HCT116 (cell line): ENCODE measurements around the gene ATAT1. TPM values are rescaled to one million over a fixed set of nuclear protein-coding genes. Genes with fewer than 3 reads are reported as not detected.

Experiments used
- ATAC-seq: fragments of 200-7000 bp; cut with Tn5 transposase; 2 replicates; pipeline ENCODE4 v1.9.1; 2020; ENCODE audit warnings: mild to moderate bottlenecking, moderate library complexity
- BruUV-seq: library from RNA; stranded (reverse); fragments of 400-500 nt; replicated peaks from 2 replicates; lab custom pipeline; 2021; lab: Mats Ljungman, UMichigan
- CTCF ChIA-PET: fragments of 300-600 bp; sonication (Branson Sonifier 250); formaldehyde crosslinking; loops from one replicate; lab custom pipeline; 2021; ENCODE audit warnings: antibody characterized with exemption; lab: Charles Lee
- POLR2A ChIA-PET: fragments of 300-600, 350-600 bp; sonication (Branson Sonifier 250); formaldehyde crosslinking; loops from one replicate; lab custom pipeline; 2021; ENCODE audit warnings: antibody characterized with exemption; lab: Charles Lee
- RAD21 ChIA-PET, 2 experiments: fragments of 300-600 bp; sonication (Branson Sonifier 250); formaldehyde crosslinking; loops; one replicate each; lab custom pipeline; 2023; ENCODE audit warnings: low total read pairs in 2 of 2; ENCODE audit not compliant: uncharacterized antibody in 2 of 2, unreplicated experiment in 2 of 2, low non-redundant PET in 1 of 2; lab: Charles Lee
- DNase-seq: peaks from one replicate; pipeline ENCODE4 v3.0.0-alpha.2; 2010; ENCODE audit warnings: low read depth, low spot score
- H2AFZ ChIP-seq: fragments of 200-600 bp; shearing (Covaris generic), sonication (generic); 2 replicates; pipeline ENCODE4 v1.6.1; 2017; ENCODE audit warnings: low read depth, mixed run types, mixed read lengths, antibody characterized with exemption, low read length; ENCODE audit not compliant: poor library complexity, severe bottlenecking
- H3K27ac ChIP-seq: 2 replicates; pipeline ENCODE4 v1.5.1; 2012; ENCODE audit warnings: low read depth, low read length
- H3K27me3 ChIP-seq: fragments of 200-600 bp; sonication (generic); 2 replicates; pipeline ENCODE4 v1.6.1; 2016; ENCODE audit warnings: mixed run types, low read length, mixed read lengths; ENCODE audit not compliant: insufficient read depth
- H3K36me3 ChIP-seq, 2 experiments: fragments of 200-500 bp in 1 of 2; fragments of 200-600 bp in 1 of 2; sonication (Bioruptor generic) in 1 of 2; sonication (generic) in 1 of 2; 2 replicates each; pipeline versions ENCODE4 v1.5.1 to v1.6.1; 2014 to 2016; ENCODE audit warnings: low read length in 2 of 2, inconsistent platforms in 1 of 2, mixed read lengths in 1 of 2, mixed run types in 1 of 2; ENCODE audit not compliant: insufficient read depth in 2 of 2, control insufficient read depth in 1 of 2
- H3K4me1 ChIP-seq, 2 experiments: fragments of 200-600 bp in 1 of 2; sonication (generic) in 1 of 2; 2 replicates each; pipeline versions ENCODE4 v1.5.1 to v1.6.1; 2012 to 2017; ENCODE audit warnings: low read length in 2 of 2, inconsistent platforms in 1 of 2, mild to moderate bottlenecking in 1 of 2, mixed read lengths in 1 of 2, mixed run types in 1 of 2, moderate library complexity in 1 of 2; ENCODE audit not compliant: insufficient read depth in 2 of 2, control insufficient read depth in 1 of 2
- H3K4me2 ChIP-seq: fragments of 200-600 bp; sonication (generic); 2 replicates; pipeline ENCODE4 v1.6.1; 2017; ENCODE audit warnings: mixed run types, low read length, mixed read lengths
- H3K4me3 ChIP-seq, 2 experiments: fragments of 200-600 bp in 1 of 2; sonication (generic) in 1 of 2; replicated peaks in 1 of 2; 2 replicates each; pipeline ENCODE4 v1.5.1; 2011 to 2016; ENCODE audit warnings: low read length in 2 of 2, control low read depth in 1 of 2, low read depth in 1 of 2, mild to moderate bottlenecking in 1 of 2, mixed read lengths in 1 of 2, mixed run types in 1 of 2
- H3K79me2 ChIP-seq: fragments of 200-600 bp; sonication (generic); 2 replicates; pipeline ENCODE4 v1.6.1; 2017; ENCODE audit warnings: mild to moderate bottlenecking, mixed run types, low read length, moderate library complexity, mixed read lengths; ENCODE audit not compliant: insufficient read depth
- H3K9ac ChIP-seq: fragments of 200-600 bp; sonication (generic); 2 replicates; pipeline ENCODE4 v1.6.1; 2016; ENCODE audit warnings: low read length, mixed read lengths
- H3K9me2 ChIP-seq: fragments of 200-600 bp; sonication (generic), shearing (Covaris generic); 2 replicates; pipeline ENCODE4 v1.6.1; 2017; ENCODE audit warnings: mixed run types, mild to moderate bottlenecking, moderate library complexity; ENCODE audit not compliant: insufficient read depth
- H3K9me3 ChIP-seq, 2 experiments: fragments of 200-500 bp in 1 of 2; fragments of 200-600 bp in 1 of 2; sonication (Bioruptor generic) in 1 of 2; sonication (generic) in 1 of 2; 2 replicates each; pipeline ENCODE4 v1.6.1; 2014 to 2017; ENCODE audit warnings: low read length in 2 of 2, mixed read lengths in 2 of 2, inconsistent platforms in 1 of 2, low read depth in 1 of 2, mild to moderate bottlenecking in 1 of 2, mixed run types in 1 of 2, moderate library complexity in 1 of 2; ENCODE audit not compliant: control insufficient read depth in 1 of 2, insufficient read depth in 1 of 2
- H4K20me1 ChIP-seq: fragments of 200-600 bp; sonication (generic), shearing (Covaris generic); 2 replicates; pipeline ENCODE4 v1.6.1; 2017; ENCODE audit warnings: mixed run types, mild to moderate bottlenecking, moderate library complexity; ENCODE audit not compliant: insufficient read depth
- CBX3 ChIP-seq: IDR thresholded peaks from 2 replicates; pipeline ENCODE4 v1.6.1; 2012; ENCODE audit warnings: low read depth
- ELF1 ChIP-seq: IDR thresholded peaks from 2 replicates; pipeline ENCODE4 v1.6.1; 2012; ENCODE audit warnings: low read depth, borderline replicate concordance
- POLR2A ChIP-seq: IDR thresholded peaks from 2 replicates; pipeline ENCODE4 v1.7.0; 2011; ENCODE audit warnings: borderline replicate concordance; ENCODE audit not compliant: insufficient read depth, insufficient read length; ENCODE audit errors: extremely low read depth
- POLR2AphosphoS5 ChIP-seq: IDR thresholded peaks from 2 replicates; pipeline ENCODE4 v1.6.1; 2011; ENCODE audit warnings: mild to moderate bottlenecking, low read depth, low read length, moderate library complexity
- SRF ChIP-seq: IDR thresholded peaks from 2 replicates; pipeline ENCODE4 v1.6.1; 2012; ENCODE audit warnings: low read depth
- TCF7L2 ChIP-seq: IDR thresholded peaks from 2 replicates; pipeline ENCODE4 v1.7.0; 2011; ENCODE audit warnings: borderline replicate concordance, inconsistent platforms; ENCODE audit not compliant: insufficient read depth, insufficient read length; ENCODE audit errors: extremely low read depth
- intact Hi-C: fragments of 100-400 bp; cut with micrococcal nuclease; formaldehyde crosslinking; loops from 2 replicates; pipeline ENCODE4 v1.10.0; 2022
- total RNA-seq: library from RNA; stranded (reverse); gene quantifications from one replicate; pipeline ENCODE4 v1.2.1, GENCODE V29; 2021; ENCODE audit not compliant: unreplicated experiment

Gene ATAT1
- total RNA-seq, 1 experiment from 2014 or later = 19.8 TPM

DNA sequence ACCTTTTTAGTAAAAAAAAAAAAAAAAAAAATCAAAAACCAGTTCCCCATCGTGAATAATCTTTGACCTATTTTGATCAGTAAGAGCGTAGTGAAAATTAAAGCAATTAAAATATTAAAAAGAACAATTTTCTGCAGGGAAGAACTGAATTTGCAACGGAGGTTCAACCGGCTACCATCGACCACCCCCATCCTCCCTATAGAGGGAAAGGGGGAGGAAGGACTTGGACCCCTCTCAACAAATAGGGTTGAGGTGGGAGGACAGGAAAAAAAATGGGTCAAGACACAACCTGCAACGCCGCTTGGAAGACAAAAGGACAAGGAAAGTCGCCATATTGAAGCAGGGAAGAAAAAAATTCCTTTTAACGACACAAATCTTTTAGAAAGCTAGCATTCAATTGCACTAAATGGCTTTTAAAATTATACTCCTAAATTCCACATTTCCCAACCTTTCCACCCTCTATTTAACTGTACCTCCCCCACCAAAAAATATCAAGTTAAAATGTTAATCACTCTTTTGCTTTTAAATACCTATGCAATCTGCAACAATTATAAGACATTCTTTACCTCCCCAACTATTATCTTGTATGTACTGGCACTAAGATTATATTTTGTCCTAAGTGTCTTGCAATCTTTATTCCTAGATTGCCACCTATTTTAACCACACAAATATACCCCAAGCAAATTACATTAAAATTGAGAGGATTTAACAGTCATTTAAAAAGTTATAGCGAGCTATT lies 11.3 kb upstream of the ATAT1 start:
- ChIA-PET POLR2A (interaction anchor here (0.7 to 3.5 kb wide), 26 partner anchors 11 to 472 kb away, joined by 3 to 17 read pairs (median 6); partner anchors contain the start of genes ABCF1, ATAT1, GNL1 and MDC1), CTCF (interaction anchor here (1.3 to 3.6 kb wide), 3 partner anchors 57 to 133 kb away, joined by 4 to 26 read pairs (median 5); partner anchors contain the start of gene DHX16), RAD21 (interaction anchor here (0.5 to 0.7 kb wide), 2 partner anchors 17 to 19 kb away, joined by 3 to 4 read pairs; no protein-coding TSS in a partner anchor)
- peak; percentile 75 for DNase-seq
- Histone ChIP-seq H3K4me3 (peak overlapping the region; percentile 92 to 94), H3K9ac (peak overlapping the region; percentile 98), H3K27me3 (no peaks in the 10 kb centered on the region), H4K20me1 (no peaks in the 10 kb centered on the region; the same call in 1 of the 2 replicates), H3K79me2 (peaks cover 76% of the 10 kb centered on the region), H3K27ac (peak overlapping the region; percentile 87), H3K9me2 (no peaks in the 10 kb centered on the region), H3K4me2 (peak overlapping the region; percentile 87), H3K4me1 (peaks cover 13 to 40% of the 10 kb centered on the region in 2 experiments), H3K9me3 (no peaks in the 10 kb centered on the region), H2AFZ (no peak overlapping the region), H3K36me3 (peaks cover 14 to 33% of the 10 kb centered on the region in 2 experiments)
- TF ChIP-seq CBX3 (no peak), POLR2AphosphoS5 (peak; percentile 93), ELF1 (no peak), POLR2A (peak; percentile 98)
- TSS peak; percentile 7 for BruUV-seq
- no peak for ATAC-seq
- intact Hi-C loops = loop anchor here (10.0 kb wide), 1 partner anchor 199 kb away; no protein-coding TSS in a partner anchor

DNA sequence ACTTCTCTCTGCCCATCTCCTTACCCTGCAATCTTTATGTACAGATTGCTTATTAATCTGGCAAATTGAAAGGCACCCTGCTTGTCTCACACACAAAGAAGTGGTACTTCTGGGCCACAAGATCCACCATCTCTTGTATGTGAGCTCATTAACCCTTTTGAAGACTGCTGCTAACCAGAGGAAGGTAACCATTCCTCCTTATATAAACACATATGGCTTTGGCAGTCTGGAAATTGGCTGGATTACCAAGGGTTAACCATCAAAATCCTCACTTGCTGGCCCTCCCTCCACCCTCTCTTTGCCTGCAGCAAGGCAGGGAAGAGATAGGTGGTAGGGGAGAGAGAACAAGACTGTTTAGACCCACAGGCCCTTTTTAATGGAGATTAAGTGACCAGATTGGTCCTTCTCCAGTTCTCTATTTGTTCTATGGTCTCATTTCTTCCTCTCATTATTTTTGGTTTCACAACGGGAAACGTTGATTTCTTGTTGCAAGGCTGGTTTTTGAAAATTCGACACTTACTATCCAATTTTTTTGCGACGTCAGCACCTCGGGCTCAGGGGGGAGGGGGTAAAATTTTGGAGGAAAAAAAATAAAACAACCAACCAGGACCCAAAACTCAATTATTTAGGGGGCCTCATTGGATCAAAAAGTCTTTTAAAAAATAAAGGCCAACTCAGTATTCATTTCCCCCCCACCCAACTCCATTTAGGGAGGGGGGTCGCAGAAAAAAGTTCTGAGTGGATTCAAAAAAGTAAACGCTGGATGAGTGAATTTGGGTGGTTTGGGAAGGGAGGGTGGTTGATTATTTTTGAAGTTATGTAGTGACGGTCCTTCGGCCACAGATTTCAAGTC lies 10.5 kb upstream of the ATAT1 start:
- Histone ChIP-seq H2AFZ (no peak overlapping the region), H3K27me3 (no peaks in the 10 kb centered on the region), H3K4me1 (peaks cover 13 to 40% of the 10 kb centered on the region in 2 experiments), H3K79me2 (peaks cover 74% of the 10 kb centered on the region), H3K4me3 (peak overlapping the region; percentile 92 to 94), H3K36me3 (peaks cover 16 to 32% of the 10 kb centered on the region in 2 experiments), H3K9ac (peak overlapping the region; percentile 98), H3K27ac (peak overlapping the region; percentile 87), H3K9me3 (no peaks in the 10 kb centered on the region), H3K4me2 (peak overlapping the region; percentile 87), H3K9me2 (no peaks in the 10 kb centered on the region), H4K20me1 (no peaks in the 10 kb centered on the region; the same call in 1 of the 2 replicates)
- DNase-seq (no peak), ATAC-seq (no peak)
- ChIA-PET CTCF (interaction anchor here (1.3 kb wide), 2 partner anchors 56 to 134 kb away, joined by 4 to 5 read pairs; partner anchors contain the start of gene DHX16), RAD21 (no interaction called here), POLR2A (interaction anchor here (0.9 to 3.5 kb wide), 15 partner anchors 10 to 267 kb away, joined by 3 to 17 read pairs (median 7); partner anchors contain the start of genes ABCF1, ATAT1, GNL1 and MDC1)
- intact Hi-C loops = loop anchor here (2.0 to 10.0 kb wide), 2 partner anchors 57 to 199 kb away; partner anchors contain the start of gene DHX16
- TF ChIP-seq POLR2AphosphoS5 (peak; percentile 57; the same call in 1 of the 2 replicates), TCF7L2 (no peak), POLR2A (peak; percentile 73), SRF (no peak)
- BruUV-seq = no TSS peak
